ENCODE data around the gene CCNI2.

GRCh38 chr5:132733499-132734148, 13.6 kb upstream of the CCNI2 start:
- TF ChIP-seq CTCF (conservative IDR thresholded peaks at IDR 0.05; ENCODE audit: low read depth, low read length) (no peak), EZH2 (IDR thresholded peaks at IDR 0.05; ENCODE audit: borderline replicate concordance, low read depth, low read length, poor library complexity, severe bottlenecking) (no peak)
